Keratinocyte (primary cell): Measurements from ENCODE around the gene IPO11. TPM values are rescaled to one million over a fixed set of nuclear protein-coding genes. Genes with fewer than 3 reads are reported as not detected.

Experiments
- DNase-seq: peaks from one replicate; pipeline ENCODE4 v3.0.0-alpha.2; 2011; ENCODE audit warnings: low read depth, missing footprints, low spot score
- FAIRE-seq: peaks from 2 replicates; lab custom pipeline; 2011; peaks lifted over from hg19 to GRCh38; lab: Jason Lieb, UNC
- H2AFZ ChIP-seq: 2 replicates; pipeline ENCODE4 v1.6.0; 2012; ENCODE audit warnings: low read length, control low read depth, inconsistent platforms; ENCODE audit not compliant: control insufficient read depth
- H3K27ac ChIP-seq: 2 replicates; pipeline ENCODE4 v1.5.1; 2011; ENCODE audit warnings: low read length; ENCODE audit not compliant: control insufficient read depth, insufficient read depth
- H3K27me3 ChIP-seq: 3 replicates; pipeline ENCODE4 v1.6.0; 2011; ENCODE audit warnings: low read length; ENCODE audit not compliant: control insufficient read depth, insufficient read depth; ENCODE audit errors: extremely low read depth
- H3K36me3 ChIP-seq, 2 experiments: 2 replicates in 1 of 2; 3 replicates in 1 of 2; pipeline ENCODE4 v1.5.1; 2011; ENCODE audit warnings: low read length in 2 of 2, mild to moderate bottlenecking in 1 of 2; ENCODE audit not compliant: control insufficient read depth in 2 of 2, insufficient read depth in 2 of 2; ENCODE audit errors: extremely low read depth in 1 of 2
- H3K4me1 ChIP-seq: 3 replicates; pipeline ENCODE4 v1.5.1; 2011; ENCODE audit warnings: low read length; ENCODE audit not compliant: control insufficient read depth, insufficient read depth; ENCODE audit errors: extremely low read depth
- H3K4me2 ChIP-seq: 3 replicates; pipeline ENCODE4 v1.6.0; 2011; ENCODE audit warnings: low read depth, low read length; ENCODE audit not compliant: control insufficient read depth, insufficient read depth; ENCODE audit errors: extremely low read depth
- H3K4me3 ChIP-seq, 3 experiments: fragments of 200-600 bp in 1 of 3; sonication (generic) in 1 of 3; 2 replicates in 2 of 3; 3 replicates in 1 of 3; pipeline ENCODE4 v1.5.1; 2011 to 2016; ENCODE audit warnings: low read length in 3 of 3, mild to moderate bottlenecking in 3 of 3, control low read depth in 2 of 3, inconsistent platforms in 1 of 3, low read depth in 1 of 3, mixed read lengths in 1 of 3, mixed run types in 1 of 3, moderate library complexity in 1 of 3; ENCODE audit not compliant: control insufficient read depth in 2 of 3, insufficient read depth in 2 of 3; ENCODE audit errors: extremely low read depth in 1 of 3
- H3K79me2 ChIP-seq: 2 replicates; pipeline ENCODE4 v1.6.0; 2012; ENCODE audit warnings: low read length; ENCODE audit not compliant: control insufficient read depth, insufficient read depth
- H3K9ac ChIP-seq: 3 replicates; pipeline ENCODE4 v1.6.0; 2011; ENCODE audit warnings: low read length; ENCODE audit not compliant: control insufficient read depth, insufficient read depth; ENCODE audit errors: extremely low read depth
- H3K9me1 ChIP-seq: 3 replicates; pipeline ENCODE4 v1.6.0; 2011; ENCODE audit warnings: low read length; ENCODE audit not compliant: control insufficient read depth, insufficient read depth; ENCODE audit errors: extremely low read depth
- H3K9me3 ChIP-seq: 2 replicates; pipeline ENCODE4 v1.5.1; 2012; ENCODE audit warnings: low read depth, low read length; ENCODE audit not compliant: control insufficient read depth
- H4K20me1 ChIP-seq: 3 replicates; pipeline ENCODE4 v1.6.0; 2011; ENCODE audit warnings: low read length; ENCODE audit not compliant: control insufficient read depth, insufficient read depth; ENCODE audit errors: extremely low read depth
- CTCF ChIP-seq, 3 experiments: IDR thresholded peaks in 1 of 3; conservative IDR thresholded peaks in 1 of 3; optimal IDR thresholded peaks in 1 of 3; 2 replicates in 2 of 3; 3 replicates in 1 of 3; pipeline versions ENCODE3 to v1.5.1; 2011; ENCODE audit warnings: low read length in 3 of 3, mild to moderate bottlenecking in 3 of 3, moderate library complexity in 2 of 3, control low read depth in 1 of 3, inconsistent platforms in 1 of 3; ENCODE audit not compliant: insufficient read depth in 2 of 3; ENCODE audit errors: extremely low read depth in 1 of 3
- EZH2 ChIP-seq: IDR thresholded peaks from one replicate; pipeline ENCODE4 v1.6.1; 2012; ENCODE audit warnings: inconsistent platforms, mild to moderate bottlenecking, low read length, moderate library complexity
- dilution Hi-C: fragments of 300-500 bp; cut with MboI; formaldehyde crosslinking; loops from one replicate; pipeline ENCODE4 v1.7.0; 2020; ENCODE audit warnings: low sequenced_read_pairs; ENCODE audit not compliant: extremely low pct_ligation_motif_present
- polyA plus RNA-seq, 5 experiments: library from polyadenylated mRNA; depleted of rRNA in 3 of 5; stranded (reverse) in 3 of 5; stranded (forward) in 1 of 5; unstranded in 1 of 5; fragments of >200 nt; gene quantifications; 1 replicate in 1 of 5; 2 replicates in 3 of 5; 3 replicates in 1 of 5; pipeline versions ENCODE4 v1.2.1 to v1.2.3, GENCODE V29; 2011 to 2012; ENCODE audit warnings: missing spikeins in 2 of 5, low read depth in 1 of 5, low replicate concordance in 1 of 5

Gene IPO11
- polyA plus RNA-seq, 1 donor (not counting 4 experiments of a cell fraction or from before 2014, with no cell fraction given) = 34.7 TPM

- no peaks in the 10 kb centered on the region for H3K79me2 ChIP-seq
- no peak overlapping the region for H3K27ac ChIP-seq
- H3K9me3 ChIP-seq = no peaks in the 10 kb centered on the region
- no peaks in the 10 kb centered on the region for H3K9me1 ChIP-seq
- DNase-seq (no peak), FAIRE-seq (no peak)
- no peak overlapping the region for H2AFZ ChIP-seq
- no peak overlapping the region for H3K4me3 ChIP-seq
- H3K9ac ChIP-seq = no peak overlapping the region
- H3K4me2 ChIP-seq = no peak overlapping the region
- H4K20me1 ChIP-seq = no peaks in the 10 kb centered on the region
- no peaks in the 10 kb centered on the region for H3K36me3 ChIP-seq
- TF ChIP-seq CTCF (optimal IDR thresholded peaks at IDR 0.05 in 1 of 3, IDR thresholded peaks at IDR 0.05 in 1 of 3, conservative IDR thresholded peaks at IDR 0.05 in 1 of 3; ENCODE audit: extremely low read depth in 1 of 3, insufficient read depth in 2 of 3, low read length in 3 of 3) (no peak), EZH2 (no peak)
- no peaks in the 10 kb centered on the region for H3K27me3 ChIP-seq
- H3K4me1 ChIP-seq = no peaks in the 10 kb centered on the region
- dilution Hi-C loops = no loop called here
Measured at GRCh38 chr5:62584391-62584790, 171.8 kb downstream of the IPO11 start.

DNA sequence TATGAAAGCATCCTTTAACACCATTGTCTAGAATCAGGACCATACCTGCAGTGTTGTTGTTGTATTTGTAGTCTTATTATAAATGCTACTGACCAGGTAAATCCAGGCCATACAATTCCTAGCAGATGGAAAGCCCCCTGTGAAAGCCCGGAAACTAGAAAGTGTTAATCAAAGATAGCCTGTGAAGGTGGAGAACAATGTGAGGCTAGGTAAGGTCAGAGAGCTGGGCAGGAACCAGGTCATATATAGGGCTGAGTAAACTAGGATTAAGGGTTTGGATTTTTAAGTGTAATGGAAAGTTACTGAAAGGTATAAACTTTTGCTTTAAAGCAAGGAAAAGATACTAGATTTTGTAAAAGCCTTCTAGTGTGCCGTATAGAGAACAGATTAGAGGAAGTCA is 172.7 kb downstream of the IPO11 start:
- Histone ChIP-seq H3K9ac (no peak overlapping the region), H2AFZ (no peak overlapping the region), H3K4me2 (no peak overlapping the region), H3K9me3 (no peaks in the 10 kb centered on the region), H3K4me3 (no peak overlapping the region), H3K4me1 (no peaks in the 10 kb centered on the region), H4K20me1 (no peaks in the 10 kb centered on the region), H3K36me3 (no peaks in the 10 kb centered on the region), H3K27me3 (no peaks in the 10 kb centered on the region), H3K79me2 (no peaks in the 10 kb centered on the region), H3K27ac (no peak overlapping the region), H3K9me1 (no peaks in the 10 kb centered on the region)
- dilution Hi-C loops = no loop called here
- TF ChIP-seq CTCF (optimal IDR thresholded peaks at IDR 0.05 in 1 of 3, IDR thresholded peaks at IDR 0.05 in 1 of 3, conservative IDR thresholded peaks at IDR 0.05 in 1 of 3; ENCODE audit: extremely low read depth in 1 of 3, insufficient read depth in 2 of 3, low read length in 3 of 3) (no peak), EZH2 (no peak)
- FAIRE-seq (no peak), DNase-seq (no peak)
